CD4-positive, alpha-beta T cell treated with Interleukin-21 for 1 hour (primary cell): ENCODE measurements around the gene NHERF1.

Experiments
- DNase-seq: peaks from one replicate; pipeline ENCODE4 v3.0.0-alpha.2; 2020

The NHERF1 gene

DNA sequence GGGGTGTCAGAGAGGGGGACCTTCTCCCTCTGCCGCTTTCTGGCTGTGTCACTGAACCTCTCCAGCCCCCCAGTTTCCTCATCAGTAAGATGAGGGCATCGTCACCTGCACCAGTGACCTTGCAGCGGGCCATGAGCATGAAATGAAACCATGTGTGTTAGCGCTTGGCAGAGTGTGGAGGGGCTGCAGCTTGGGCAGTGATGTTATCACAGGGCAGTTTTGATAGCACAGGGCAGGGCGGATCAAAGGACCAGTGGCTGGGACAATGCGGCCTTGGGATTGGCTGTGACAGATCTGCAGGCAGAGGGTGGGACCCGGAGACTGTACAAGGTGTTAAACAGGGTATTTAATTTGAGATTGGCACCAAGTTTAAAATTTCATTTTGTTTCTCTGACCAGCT lies 66.6 kb downstream of the NHERF1 start:
- DNase-seq = no peak

DNA sequence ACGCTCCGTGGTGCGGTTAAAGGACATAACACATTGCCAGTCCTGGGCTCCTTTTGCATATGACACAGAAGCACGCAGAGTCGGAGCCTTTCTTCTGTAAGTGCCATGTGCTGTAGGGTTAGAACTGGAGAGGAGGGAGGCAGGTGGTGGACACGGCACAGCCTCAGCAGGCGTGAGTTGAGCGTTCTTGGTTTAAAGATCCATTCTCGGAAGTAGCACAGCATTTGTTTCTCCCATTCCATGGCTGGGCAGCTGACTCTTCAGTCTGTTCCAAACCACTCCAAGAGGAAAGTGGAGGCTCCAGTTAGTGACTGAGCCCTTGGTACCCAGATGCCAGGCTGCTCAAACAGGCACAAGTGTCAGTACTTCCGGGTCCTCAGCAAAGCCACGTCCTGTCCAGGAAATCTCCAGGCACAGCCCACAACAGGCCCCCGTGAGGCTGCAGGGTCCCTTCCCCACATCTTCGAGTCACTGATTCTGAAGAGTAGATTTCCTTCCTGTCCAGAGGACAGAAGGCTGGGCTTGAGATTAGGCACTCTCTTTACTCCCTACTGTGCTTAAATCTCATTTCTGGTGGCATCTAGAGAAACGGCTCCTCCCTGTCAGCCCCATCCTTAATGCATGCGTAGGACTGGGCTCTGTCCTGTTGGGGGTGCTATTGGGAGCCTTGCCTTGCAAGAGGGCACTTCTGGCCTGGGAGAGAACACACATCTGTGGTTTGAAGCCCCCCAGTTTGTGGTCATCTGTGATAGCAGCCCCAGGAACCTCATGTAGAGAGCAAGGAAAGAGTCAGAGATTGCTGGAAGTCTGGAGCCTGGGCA lies 67.3 kb downstream of the NHERF1 start:
- DNase-seq = no peak

DNA sequence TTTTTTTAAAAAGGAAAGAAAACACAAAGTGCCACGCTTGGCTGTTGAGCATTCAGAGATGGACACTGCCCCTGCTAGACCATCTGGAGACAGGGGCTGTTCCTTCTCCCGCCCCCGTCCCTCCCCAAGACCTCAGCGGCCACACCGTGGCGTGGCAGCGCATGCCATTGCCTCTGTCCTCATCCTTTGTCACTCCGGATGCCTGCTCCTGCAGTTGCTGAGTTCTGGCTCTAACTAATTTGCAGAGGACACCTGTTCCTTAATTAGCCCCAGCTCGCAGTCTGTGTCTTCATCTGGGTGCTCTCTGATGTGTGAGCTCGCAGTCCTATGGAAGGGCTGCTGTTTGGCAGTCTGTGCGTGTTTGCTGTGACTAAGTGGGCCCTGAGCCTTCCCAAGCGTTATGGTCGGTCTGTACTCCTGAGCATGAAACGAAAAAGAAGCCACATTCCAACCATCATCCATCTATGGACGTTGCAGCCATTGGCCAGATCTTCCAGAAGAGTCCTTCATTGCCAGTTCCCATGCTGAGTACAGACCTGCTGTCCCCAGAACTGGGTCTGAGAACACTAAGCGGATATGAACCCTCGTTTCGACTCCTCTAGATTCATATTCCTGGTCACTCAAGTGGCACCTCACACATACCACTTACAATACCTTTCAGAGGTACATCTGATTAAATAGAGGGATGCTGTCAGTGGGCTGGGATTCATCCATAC lies 68.6 kb downstream of the NHERF1 start:
- DNase-seq = no peak

DNA sequence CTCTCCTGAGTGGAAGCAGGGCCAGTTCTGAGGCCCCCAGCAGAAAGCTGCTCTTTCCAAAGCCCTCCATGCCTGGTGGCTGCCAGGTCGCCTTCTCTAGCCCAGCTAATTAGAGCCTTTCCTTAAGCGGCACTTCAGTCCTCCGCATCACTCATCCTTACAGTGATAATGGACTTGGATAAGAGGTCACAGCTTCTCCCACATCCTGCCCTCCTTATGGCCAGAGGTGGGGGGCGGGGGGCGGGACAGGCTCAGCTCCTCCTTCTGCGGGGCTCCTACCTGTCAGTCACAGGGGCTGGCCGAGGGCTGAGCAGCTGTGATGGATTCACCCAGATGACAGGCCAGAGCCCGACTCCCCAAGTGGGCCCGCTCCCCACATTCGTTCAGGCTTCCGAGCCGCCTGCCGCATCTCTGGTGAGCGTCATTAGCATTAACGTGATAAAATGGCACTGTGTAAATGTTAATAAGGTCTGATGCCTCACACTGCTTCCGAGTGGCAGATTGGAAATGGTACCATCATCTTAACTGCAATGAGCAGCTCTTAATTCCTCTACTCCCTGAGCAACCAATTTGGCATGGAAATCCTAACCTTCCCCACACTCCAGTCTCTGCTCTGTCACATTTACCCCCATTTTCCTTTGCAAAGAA lies 70.0 kb downstream of the NHERF1 start:
- no peak for DNase-seq
